H1 (cell line): ENCODE data around the gene ARV1. TPM values are rescaled to one million over a fixed set of nuclear protein-coding genes. Genes with fewer than 3 reads are reported as not detected.

Experiments
- CTCF ChIA-PET: fragments of 300-600 bp; sonication (Branson Sonifier 250); formaldehyde crosslinking; loops from one replicate; lab custom pipeline; 2021; ENCODE audit not compliant: partially characterized antibody; lab: Charles Lee
- POLR2A ChIA-PET: fragments of 300-600 bp; sonication (Branson Sonifier 250); formaldehyde crosslinking; loops from one replicate; lab custom pipeline; 2021; ENCODE audit warnings: inconsistent platforms; ENCODE audit not compliant: partially characterized antibody; lab: Charles Lee
- DNase-seq, 2 experiments: peaks; one replicate each; pipeline versions ENCODE4 v3.0.0 to v3.0.0-alpha.2; 2010 to 2022; ENCODE audit warnings: low spot score in 2 of 2, low read depth in 1 of 2, mixed read lengths in 1 of 2
- FAIRE-seq: peaks from 2 replicates; lab custom pipeline; 2011; peaks lifted over from hg19 to GRCh38; lab: Jason Lieb, UNC
- H2AFZ ChIP-seq: 2 replicates; pipeline ENCODE4 v1.8.1; 2012; ENCODE audit warnings: low read length, inconsistent platforms
- H2AK5ac ChIP-seq: 2 replicates; pipeline ENCODE4 v1.6.1; 2013; ENCODE audit warnings: low read depth, low read length
- H2BK120ac ChIP-seq: replicated peaks from 2 replicates; pipeline ENCODE3; 2013; ENCODE audit warnings: low read depth, low read length, inconsistent platforms
- H2BK12ac ChIP-seq: 2 replicates; pipeline ENCODE4 v1.6.1; 2013; ENCODE audit warnings: low read depth, low read length
- H2BK15ac ChIP-seq: 2 replicates; pipeline ENCODE4 v1.6.1; 2013; ENCODE audit warnings: low read length
- H2BK20ac ChIP-seq: 2 replicates; pipeline ENCODE4 v1.6.1; 2013; ENCODE audit warnings: low read length
- H2BK5ac ChIP-seq: 2 replicates; pipeline ENCODE4 v1.6.1; 2013; ENCODE audit warnings: low read depth, low read length
- H3K14ac ChIP-seq: 2 replicates; pipeline ENCODE4 v1.6.1; 2013; ENCODE audit warnings: inconsistent platforms; ENCODE audit not compliant: insufficient read length
- H3K18ac ChIP-seq: 2 replicates; pipeline ENCODE4 v1.6.1; 2013; ENCODE audit warnings: low read length; ENCODE audit errors: extremely low read depth
- H3K23ac ChIP-seq: 2 replicates; pipeline ENCODE4 v1.6.1; 2013; ENCODE audit warnings: inconsistent platforms; ENCODE audit not compliant: insufficient read length
- H3K23me2 ChIP-seq: 2 replicates; pipeline ENCODE4 v1.6.1; 2013; ENCODE audit warnings: low read depth, low read length
- H3K27ac ChIP-seq: 2 replicates; pipeline ENCODE4 v1.6.1; 2011; ENCODE audit warnings: low read depth, low read length, inconsistent platforms
- H3K27me3 ChIP-seq, 4 experiments: replicated peaks in 1 of 4; 1 replicate in 1 of 4; 2 replicates in 3 of 4; pipeline versions ENCODE4 v1.6.1 to v1.8.1; 2011 to 2013; ENCODE audit warnings: low read length in 3 of 4, mild to moderate bottlenecking in 3 of 4, inconsistent platforms in 2 of 4, mixed read lengths in 2 of 4, moderate library complexity in 1 of 4; ENCODE audit not compliant: control insufficient read depth in 3 of 4, insufficient read depth in 3 of 4; ENCODE audit errors: extremely low read depth in 1 of 4
- H3K36me3 ChIP-seq, 4 experiments: 2 replicates each; pipeline versions ENCODE4 v1.6.1 to v1.8.1; 2011 to 2013; ENCODE audit warnings: mild to moderate bottlenecking in 4 of 4, low read length in 3 of 4, moderate library complexity in 2 of 4, control low read depth in 1 of 4, inconsistent platforms in 1 of 4; ENCODE audit not compliant: insufficient read depth in 4 of 4, control insufficient read depth in 2 of 4
- H3K4ac ChIP-seq: replicated peaks from 2 replicates; pipeline ENCODE3; 2013; ENCODE audit warnings: low read length, low read depth, mixed read lengths, inconsistent platforms; ENCODE audit not compliant: insufficient read length
- H3K4me1 ChIP-seq, 4 experiments: replicated peaks in 1 of 4; 1 replicate in 1 of 4; 2 replicates in 3 of 4; pipeline versions ENCODE4 v1.6.1 to v1.8.1; 2011 to 2013; ENCODE audit warnings: low read length in 3 of 4, inconsistent platforms in 2 of 4, mixed read lengths in 1 of 4; ENCODE audit not compliant: insufficient read depth in 4 of 4, control insufficient read depth in 3 of 4
- H3K4me2 ChIP-seq, 2 experiments: 2 replicates each; pipeline versions ENCODE4 v1.6.1 to v1.8.1; 2011 to 2013; ENCODE audit warnings: low read depth in 2 of 2, low read length in 2 of 2, control low read depth in 1 of 2, inconsistent platforms in 1 of 2, mild to moderate bottlenecking in 1 of 2; ENCODE audit not compliant: insufficient read depth in 1 of 2
- H3K4me3 ChIP-seq, 4 experiments: fragments of 200-600, 300-600 bp in 1 of 4; sonication (generic), shearing (Covaris generic), sonication (Bioruptor Twin) in 1 of 4; 2 replicates each; pipeline versions ENCODE4 v1.5.1 to v1.8.1; 2011 to 2016; ENCODE audit warnings: low read length in 4 of 4, low read depth in 3 of 4, control low read depth in 2 of 4, inconsistent platforms in 2 of 4, mild to moderate bottlenecking in 2 of 4, mixed read lengths in 1 of 4, moderate library complexity in 1 of 4; ENCODE audit not compliant: insufficient read depth in 2 of 4; ENCODE audit errors: extremely low read depth in 1 of 4
- H3K56ac ChIP-seq: replicated peaks from 2 replicates; pipeline ENCODE3; 2013; ENCODE audit warnings: low read depth, mild to moderate bottlenecking, mixed read lengths, low read length, inconsistent platforms; ENCODE audit not compliant: insufficient read length
- H3K79me1 ChIP-seq: 2 replicates; pipeline ENCODE4 v1.6.1; 2013; ENCODE audit warnings: low read depth, low read length, control low read depth
- H3K79me2 ChIP-seq, 2 experiments: 2 replicates each; pipeline versions ENCODE4 v1.6.1 to v1.8.1; 2012 to 2013; ENCODE audit warnings: low read length in 2 of 2, mild to moderate bottlenecking in 2 of 2, inconsistent platforms in 1 of 2; ENCODE audit not compliant: insufficient read depth in 2 of 2, control insufficient read depth in 1 of 2
- H3K9ac ChIP-seq, 4 experiments: replicated peaks in 1 of 4; 1 replicate in 1 of 4; 2 replicates in 3 of 4; pipeline versions ENCODE4 v1.6.1 to v1.8.1; 2011 to 2013; ENCODE audit warnings: low read depth in 3 of 4, low read length in 3 of 4, control low read depth in 2 of 4, mild to moderate bottlenecking in 2 of 4, moderate library complexity in 2 of 4, inconsistent platforms in 1 of 4; ENCODE audit errors: extremely low read depth in 1 of 4
- H3K9me3 ChIP-seq, 2 experiments: 2 replicates each; pipeline versions ENCODE4 v1.6.1 to v1.8.1; 2012 to 2013; ENCODE audit warnings: mild to moderate bottlenecking in 2 of 2, moderate library complexity in 2 of 2, control low read depth in 1 of 2, inconsistent platforms in 1 of 2, low read depth in 1 of 2, low read length in 1 of 2, mixed read lengths in 1 of 2; ENCODE audit not compliant: insufficient read depth in 2 of 2
- H4K20me1 ChIP-seq, 2 experiments: replicated peaks in 1 of 2; 2 replicates each; pipeline versions ENCODE3 to v1.8.1; 2011 to 2013; ENCODE audit warnings: inconsistent platforms in 2 of 2, low read length in 2 of 2, mild to moderate bottlenecking in 1 of 2; ENCODE audit not compliant: insufficient read depth in 2 of 2, control insufficient read depth in 1 of 2
- H4K5ac ChIP-seq: 2 replicates; pipeline ENCODE4 v1.6.1; 2013; ENCODE audit warnings: low read length, low read depth, mixed read lengths, inconsistent platforms; ENCODE audit not compliant: insufficient read length
- H4K8ac ChIP-seq: 2 replicates; pipeline ENCODE4 v1.8.0; 2013; ENCODE audit warnings: mild to moderate bottlenecking, moderate library complexity, low read length, inconsistent platforms; ENCODE audit not compliant: insufficient read depth; ENCODE audit errors: extremely low read depth
- H4K91ac ChIP-seq: replicated peaks from 2 replicates; pipeline ENCODE3; 2013; ENCODE audit warnings: low read length, mixed read lengths, inconsistent platforms; ENCODE audit not compliant: insufficient read length
- ASH2L ChIP-seq: fragments of 200-600, 300-600 bp; sonication (generic); IDR thresholded peaks from one replicate; pipeline ENCODE4 v1.7.1; 2017; ENCODE audit warnings: low read length
- JUND ChIP-seq: IDR thresholded peaks from 2 replicates; pipeline ENCODE4 v1.6.1; 2011; ENCODE audit warnings: mild to moderate bottlenecking, improper control_type of control experiment, low read length
- POLR2AphosphoS5 ChIP-seq: IDR thresholded peaks from 2 replicates; pipeline ENCODE4 v1.6.1; 2011; ENCODE audit warnings: low read depth, low read length
- WGBS, 2 experiments: shearing (Covaris generic) in 1 of 2; methylation state at CpG; one replicate each; pipeline versions ENCODE4 v1.1.6 to v1.1.7; 2013 to 2015; ENCODE audit warnings: low lambda C conversion rate in 2 of 2, mixed read lengths in 2 of 2, inconsistent platforms in 1 of 2, low coverage in 1 of 2, missing lambda C conversion rate in 1 of 2; ENCODE audit not compliant: insufficient replicate concordance in 2 of 2, insufficient coverage in 1 of 2, insufficient read length in 1 of 2; ENCODE audit errors: extremely low coverage in 1 of 2, missing lambda C conversion rate in 1 of 2; 5-methylcytosine and 5-hydroxymethylcytosine counted together
- polyA plus RNA-seq, 7 experiments: library from polyadenylated mRNA; depleted of rRNA in 3 of 7; stranded (reverse) in 5 of 7; unstranded in 2 of 7; fragments of >200 nt in 5 of 7; fragments of 200-250 nt in 2 of 7; gene quantifications; 1 replicate in 5 of 7; 2 replicates in 1 of 7; 4 replicates in 1 of 7; pipeline versions ENCODE4 v1.2.1 to v1.2.3, GENCODE V29; 2011 to 2013; ENCODE audit warnings: missing spikeins in 2 of 7, mixed read lengths in 2 of 7
- total RNA-seq: library from RNA; stranded (reverse); fragmentation: NEBNext Ultra II Directional; extraction: Animal tissue kit (Norgen Biotek cat#: 25700); gene quantifications from 2 replicates; pipeline ENCODE4 v1.2.1, GENCODE V29; 2021

ARV1 gene
- total and polyA plus RNA-seq, 2 of the 8 experiments (the other 6 are each of a cell fraction or from before 2014, with no cell fraction given) = 13.1 to 13.4 TPM

- no peak overlapping the region for H3K56ac ChIP-seq
- no peaks in the 10 kb centered on the region for H3K4me1 ChIP-seq
- no peaks in the 10 kb centered on the region for H3K23me2 ChIP-seq
- H4K91ac ChIP-seq = no peak overlapping the region
- no peaks in the 10 kb centered on the region for H3K79me1 ChIP-seq
- no peak overlapping the region for H4K8ac ChIP-seq
- H2BK20ac ChIP-seq = no peak overlapping the region
- H3K27ac ChIP-seq = no peak overlapping the region
- H2BK120ac ChIP-seq = no peak overlapping the region
- no peak overlapping the region for H3K4ac ChIP-seq
- no peak overlapping the region for H3K23ac ChIP-seq
- H2AK5ac ChIP-seq = no peak overlapping the region
- no peaks in the 10 kb centered on the region; a peak in 1 of 8 replicates for H3K36me3 ChIP-seq
- FAIRE-seq (no peak), DNase-seq (no peak)
- no peaks in the 10 kb centered on the region for H3K79me2 ChIP-seq
- H3K27me3 ChIP-seq = no peaks in the 10 kb centered on the region
- H3K9me3 ChIP-seq = no peaks in the 10 kb centered on the region
- no peak overlapping the region for H2BK5ac ChIP-seq
- no peak overlapping the region for H3K9ac ChIP-seq
- POLR2A ChIA-PET = no interaction called here
- CTCF ChIA-PET = interaction anchor here (1.4 to 1.7 kb wide), 2 partner anchors 23 to 38 kb away, joined by 3 to 4 read pairs; no protein-coding TSS in a partner anchor
- TF ChIP-seq ASH2L = no peak
- TF ChIP-seq POLR2AphosphoS5 = no peak
- no peak for TF ChIP-seq JUND
- no peak overlapping the region for H2AFZ ChIP-seq
- no peaks in the 10 kb centered on the region for H4K20me1 ChIP-seq
- H3K4me2 ChIP-seq = no peak overlapping the region
- H3K18ac ChIP-seq = no peak overlapping the region
- no peak overlapping the region for H2BK12ac ChIP-seq
- H3K14ac ChIP-seq = no peak overlapping the region
- no peak overlapping the region for H2BK15ac ChIP-seq
- 90% methylated on average over 4 of the region's 4 CpGs; no CpG with 5 or more reads in 1 of the 2 experiments for WGBS, 2 experiments
- no peak overlapping the region for H3K4me3 ChIP-seq
- H4K5ac ChIP-seq = no peak overlapping the region
Measured at GRCh38 chr1:230958370-230958769, 20.5 kb upstream of the ARV1 start.
